ENCODE measurements around the gene COL20A1. TPM values are rescaled to one million over a fixed set of nuclear protein-coding genes. Genes with fewer than 3 reads are reported as not detected.

The COL20A1 gene
- total RNA-seq, 4 donors from 2014 or later, result 0.32 TPM; not detected in 3

DNA sequence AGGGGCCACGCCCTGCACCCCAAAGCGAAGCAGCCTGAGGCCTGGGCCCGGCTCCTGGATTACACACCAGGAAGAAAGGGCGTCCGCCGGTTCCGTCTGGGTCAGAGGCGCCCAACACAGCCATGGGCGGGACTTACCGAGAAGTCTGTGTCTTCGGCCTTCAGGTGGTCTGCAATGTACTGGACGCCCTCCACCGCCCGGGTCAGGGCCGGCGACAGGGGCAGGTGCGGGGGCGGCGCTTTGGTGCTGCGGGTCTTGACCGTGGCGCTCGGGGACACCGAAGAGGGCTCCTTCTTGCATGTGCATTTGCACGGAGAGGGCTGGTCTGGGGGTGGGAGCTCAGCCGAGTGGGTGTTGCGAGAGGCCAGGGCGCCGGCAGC, 56.5 kb downstream of the COL20A1 start:
- WGBS, result 94% methylated on average over 29 of the region's 29 CpGs
- H3K27me3 ChIP-seq, result peaks cover 0 to 77% (median 0%) of the 10 kb centered on the region in 4 donors
- no peaks in the 10 kb centered on the region for H3K36me3 ChIP-seq
- intact Hi-C loops (cut with DNase I), result no loop called here
- DNase-seq (ENCODE audit: extremely low spot score), result no peak
- TF ChIP-seq CTCF (IDR thresholded peaks at IDR 0.05) (no peak), POLR2A (IDR thresholded peaks at IDR 0.05; ENCODE audit: low read depth) (no peak), EP300 (IDR thresholded peaks at IDR 0.05) (no peak), POLR2AphosphoS5 (IDR thresholded peaks at IDR 0.05) (no peak)
- H3K9me3 ChIP-seq, result no peaks in the 10 kb centered on the region
- peaks cover 20 to 34% (median 28%) of the 10 kb centered on the region in 4 donors for H3K4me1 ChIP-seq
- H3K27ac ChIP-seq (replicated peaks in 1 of 4), result no peak overlapping the region
- no peak overlapping the region for H3K4me3 ChIP-seq

DNA sequence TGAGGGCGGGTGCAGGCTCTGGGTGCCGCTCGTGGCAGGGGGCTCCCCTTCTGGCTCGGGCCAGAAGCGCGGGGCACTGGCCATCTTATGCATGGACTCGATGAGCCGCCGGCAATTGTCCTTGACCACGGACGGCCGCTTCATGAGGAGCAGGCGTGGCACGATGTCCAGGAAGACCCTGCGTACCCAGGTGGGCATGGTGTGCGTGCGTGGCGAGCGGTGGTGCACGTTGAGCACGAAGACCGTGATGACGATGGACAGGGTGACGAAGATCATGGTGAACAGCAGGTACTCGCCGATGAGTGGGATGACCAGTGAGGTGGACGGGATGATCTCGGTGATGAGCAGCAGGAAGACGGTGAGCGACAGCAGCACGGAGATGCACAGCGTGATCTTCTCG, 57.2 kb downstream of the COL20A1 start:
- no peak for TF ChIP-seq POLR2AphosphoS5 (IDR thresholded peaks at IDR 0.05)
- TF ChIP-seq POLR2A (IDR thresholded peaks at IDR 0.05; ENCODE audit: low read depth), result no peak
- no peaks in the 10 kb centered on the region for H3K9me3 ChIP-seq
- intact Hi-C loops (cut with DNase I), result no loop called here
- H3K27me3 ChIP-seq, result peaks cover 0 to 77% (median 0%) of the 10 kb centered on the region in 4 donors
- no peak overlapping the region for H3K4me3 ChIP-seq
- DNase-seq (ENCODE audit: extremely low spot score), result no peak
- no peaks in the 10 kb centered on the region for H3K36me3 ChIP-seq
- peaks cover 17 to 27% (median 23%) of the 10 kb centered on the region in 4 donors for H3K4me1 ChIP-seq
- H3K27ac ChIP-seq (replicated peaks in 1 of 4), result no peak overlapping the region
- WGBS, result 93% methylated on average over 32 of the region's 33 CpGs

GRCh38 chr20:63350597-63351325, 57.8 kb downstream of the COL20A1 start:
- H3K36me3 ChIP-seq, result no peaks in the 10 kb centered on the region
- no peak overlapping the region for H3K4me3 ChIP-seq
- H3K4me1 ChIP-seq, result peaks cover 13 to 22% (median 17%) of the 10 kb centered on the region in 4 donors
- H3K9me3 ChIP-seq, result no peaks in the 10 kb centered on the region
- no peak for DNase-seq (ENCODE audit: extremely low spot score)
- no peak overlapping the region for H3K27ac ChIP-seq (replicated peaks in 1 of 4)
- TF ChIP-seq EP300 (IDR thresholded peaks at IDR 0.05), result no peak
- no peak for TF ChIP-seq POLR2A (IDR thresholded peaks at IDR 0.05; ENCODE audit: low read depth)
- TF ChIP-seq CTCF (IDR thresholded peaks at IDR 0.05), result no peak
- H3K27me3 ChIP-seq, result peaks cover 0 to 77% (median 0%) of the 10 kb centered on the region in 4 donors
- 86% methylated on average over 46 of the region's 46 CpGs for WGBS
- intact Hi-C loops (cut with DNase I), result no loop called here

- Histone ChIP-seq H3K27ac (replicated peaks in 1 of 4) (no peak overlapping the region), H3K36me3 (no peaks in the 10 kb centered on the region), H3K9me3 (no peaks in the 10 kb centered on the region), H3K4me1 (peaks cover 8 to 16% (median 13%) of the 10 kb centered on the region in 4 donors), H3K27me3 (peaks cover 0 to 76% (median 0%) of the 10 kb centered on the region in 4 donors), H3K4me3 (no peak overlapping the region)
- DNase-seq (ENCODE audit: extremely low spot score), result no peak
- intact Hi-C loops (cut with DNase I), result no loop called here
- 97% methylated on average over 10 of the region's 12 CpGs for WGBS
- no peak for TF ChIP-seq CTCF (IDR thresholded peaks at IDR 0.05)
- no peak for TF ChIP-seq POLR2AphosphoS5 (IDR thresholded peaks at IDR 0.05)
- no peak for TF ChIP-seq POLR2A (IDR thresholded peaks at IDR 0.05; ENCODE audit: low read depth)
- TF ChIP-seq EP300 (IDR thresholded peaks at IDR 0.05), result no peak
Measured at GRCh38 chr20:63351326-63351700, 58.3 kb downstream of the COL20A1 start.

GRCh38 chr20:63351811-63352591, 59.0 kb downstream of the COL20A1 start:
- H3K4me1 ChIP-seq, result peaks cover 8 to 13% (median 11%) of the 10 kb centered on the region in 4 donors
- no peak overlapping the region for H3K4me3 ChIP-seq
- H3K36me3 ChIP-seq, result no peaks in the 10 kb centered on the region
- H3K27me3 ChIP-seq, result peaks cover 0 to 74% (median 0%) of the 10 kb centered on the region in 4 donors
- 44% methylated on average over 14 of the region's 28 CpGs for WGBS
- H3K9me3 ChIP-seq, result no peaks in the 10 kb centered on the region
- TF ChIP-seq POLR2AphosphoS5 (IDR thresholded peaks at IDR 0.05) (no peak), CTCF (IDR thresholded peaks at IDR 0.05) (no peak), POLR2A (IDR thresholded peaks at IDR 0.05; ENCODE audit: low read depth) (no peak), EP300 (IDR thresholded peaks at IDR 0.05) (no peak)
- H3K27ac ChIP-seq (replicated peaks in 1 of 4), result no peak overlapping the region
- no peak for DNase-seq (ENCODE audit: extremely low spot score)
- intact Hi-C loops (cut with DNase I), result no loop called here

Data from esophagus muscularis mucosa (tissue), 4 donors.